Natural killer cell (primary cell): ENCODE measurements around the gene FLT1. TPM values are rescaled to one million over a fixed set of nuclear protein-coding genes. Genes with fewer than 3 reads are reported as not detected.

Experiments used
- ATAC-seq, 3 donors: fragments of 150-1000 bp in 2 of 3; fragments of 200-7000 bp in 1 of 3; cut with Tn5 transposase; 1 replicate in 1 of 3; 2 replicates in 2 of 3; pipeline ENCODE4 v1.10.0; 2021; ENCODE audit warnings: mild to moderate bottlenecking in 2 of 3, moderate library complexity in 2 of 3
- DNase-seq, 2 donors: peaks; one replicate each; pipeline versions ENCODE4 v3.0.0 to v3.0.0-alpha.2; 2013 to 2021; ENCODE audit warnings: mixed read lengths in 1 of 2
- H3K27ac ChIP-seq: one replicate; pipeline ENCODE4 v1.5.1; 2013; ENCODE audit warnings: mild to moderate bottlenecking, low read length
- H3K27me3 ChIP-seq: one replicate; pipeline ENCODE4 v1.6.1; 2013; ENCODE audit warnings: low read length; ENCODE audit not compliant: control insufficient read depth, insufficient read depth
- H3K36me3 ChIP-seq: one replicate; pipeline ENCODE4 v1.6.1; 2013; ENCODE audit warnings: low read length; ENCODE audit not compliant: control insufficient read depth, insufficient read depth
- H3K4me1 ChIP-seq: one replicate; pipeline ENCODE4 v1.6.1; 2013; ENCODE audit warnings: low read length; ENCODE audit not compliant: control insufficient read depth, insufficient read depth
- H3K4me3 ChIP-seq: one replicate; pipeline ENCODE4 v1.5.1; 2013; ENCODE audit warnings: low read length
- H3K9me3 ChIP-seq: one replicate; pipeline ENCODE4 v1.6.1; 2013; ENCODE audit warnings: low read length; ENCODE audit not compliant: control insufficient read depth, insufficient read depth
- H3K27ac Mint-ChIP-seq, 2 donors: one replicate each; pipeline ENCODE4 v1.8.0; 2022; ENCODE audit warnings: mild to moderate bottlenecking in 2 of 2, mixed read lengths in 2 of 2, moderate library complexity in 1 of 2
- H3K27me3 Mint-ChIP-seq, 2 donors: one replicate each; pipeline ENCODE4 v1.8.0; 2022; ENCODE audit warnings: low read depth in 2 of 2, mixed read lengths in 2 of 2
- H3K36me3 Mint-ChIP-seq: one replicate; pipeline ENCODE4 v1.8.0; 2022; ENCODE audit warnings: mixed read lengths
- H3K4me1 Mint-ChIP-seq, 2 donors: one replicate each; pipeline ENCODE4 v1.8.0; 2022; ENCODE audit warnings: mixed read lengths in 2 of 2
- H3K4me3 Mint-ChIP-seq: one replicate; pipeline ENCODE4 v1.8.0; 2022; ENCODE audit warnings: mild to moderate bottlenecking, moderate library complexity, mixed read lengths
- H3K9me3 Mint-ChIP-seq, 2 donors: one replicate each; pipeline ENCODE4 v1.8.0; 2022; ENCODE audit warnings: mixed read lengths in 2 of 2
- WGBS: methylation state at CpG from one replicate; pipeline ENCODE4 v1.1.7; 2013; ENCODE audit warnings: missing lambda C conversion rate; ENCODE audit not compliant: insufficient coverage; 5-methylcytosine and 5-hydroxymethylcytosine counted together
- intact Hi-C: fragments of 100-400 bp; cut with micrococcal nuclease; formaldehyde crosslinking; loops from one replicate; pipeline ENCODE4 v1.14.2; 2022
- total RNA-seq, 4 donors: library from RNA; stranded (reverse); fragments of 120-200 nt in 1 of 4; gene quantifications; one replicate each; pipeline versions ENCODE4 v1.2.3 to v1.2.4, GENCODE V29; 2013 to 2022
- TF ChIP-seq, protein P1 (sequence below): fragments of 200-600 bp; IDR thresholded peaks from one replicate; pipeline ENCODE4 v1.8.0; 2022; ENCODE audit warnings: antibody characterized with exemption

FLT1 gene
- total RNA-seq, 3 donors from 2014 or later (not counting 1 experiment from before 2014, with no cell fraction given), result 0.05 to 0.43 (median 0.07) TPM

DNA sequence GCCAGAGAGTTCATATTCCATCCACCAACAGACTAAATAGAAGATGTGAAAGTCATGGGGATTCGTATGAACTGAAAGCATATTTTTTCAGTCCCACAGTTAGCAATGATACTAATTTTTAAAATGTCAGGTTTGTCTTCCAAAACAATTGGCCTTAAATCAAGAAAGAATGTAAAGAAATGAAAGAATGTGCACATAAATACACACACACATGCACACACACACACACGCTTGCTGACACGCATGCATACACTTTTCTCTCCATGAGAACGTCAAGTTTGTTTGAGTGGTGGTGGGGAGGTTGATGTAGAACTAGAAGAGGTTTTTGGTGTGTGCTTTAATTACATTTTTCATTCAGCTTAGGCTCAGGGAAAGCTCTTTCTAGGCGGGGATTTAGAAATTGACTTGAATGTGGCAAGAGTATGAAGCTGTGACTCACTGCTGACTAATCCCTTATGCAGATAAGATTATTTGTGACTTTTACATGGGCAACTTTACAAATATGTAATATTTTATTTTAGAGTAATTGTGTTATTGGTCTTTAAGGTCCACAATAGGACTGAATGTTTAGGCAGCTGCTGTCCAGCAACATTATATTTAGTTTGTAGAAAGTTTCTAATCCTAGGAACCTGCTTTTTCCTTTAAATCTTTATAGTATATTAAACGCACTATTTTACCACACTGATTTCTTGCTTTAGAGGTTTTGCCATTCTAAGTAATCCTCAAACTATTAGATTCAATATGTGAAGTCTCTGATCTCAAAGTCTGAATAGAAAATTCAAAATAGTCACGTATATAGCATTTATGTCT, 18.8 kb downstream of the FLT1 start:
- 80% methylated on average over 5 of the region's 7 CpGs for WGBS

DNA sequence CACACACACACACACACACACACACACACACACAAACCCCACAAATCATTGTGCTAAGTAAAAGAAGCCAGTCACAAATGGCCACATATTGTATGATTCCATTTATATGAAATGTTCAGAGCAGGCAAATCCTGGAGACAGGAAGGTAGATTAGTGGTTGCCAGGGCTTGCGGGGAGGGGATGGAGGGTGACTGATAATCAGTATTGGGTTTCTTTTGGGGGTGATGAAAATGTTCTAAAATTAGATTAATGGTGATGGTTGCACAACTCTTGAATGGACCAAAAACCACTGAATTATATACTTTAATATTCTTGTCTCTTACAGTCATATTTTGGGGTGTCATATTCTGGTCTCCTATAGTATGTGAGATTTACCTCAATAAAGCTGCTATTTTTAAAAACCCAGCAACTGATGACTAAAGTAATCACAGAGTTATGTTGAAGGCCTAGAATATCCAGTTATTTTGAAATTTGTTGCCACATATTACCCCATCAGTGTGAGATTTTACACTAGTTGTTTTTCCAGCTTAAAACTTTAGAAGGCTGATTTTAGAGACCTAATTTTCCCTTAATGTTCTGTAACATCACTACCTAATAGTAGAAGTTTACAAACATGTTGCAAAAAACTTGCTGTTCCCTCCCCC, 20.3 kb downstream of the FLT1 start:
- no peak overlapping the region for H3K27ac Mint-ChIP-seq
- Histone ChIP-seq H3K27me3 (peaks cover 4% of the 10 kb centered on the region), H3K9me3 (no peaks in the 10 kb centered on the region), H3K4me1 (no peaks in the 10 kb centered on the region), H3K4me3 (no peak overlapping the region), H3K36me3 (no peaks in the 10 kb centered on the region), H3K27ac (no peak overlapping the region)
- intact Hi-C loops, result no loop called here
- DNase-seq (no peak), ATAC-seq (no peak)
- TF ChIP-seq, protein P1, sequence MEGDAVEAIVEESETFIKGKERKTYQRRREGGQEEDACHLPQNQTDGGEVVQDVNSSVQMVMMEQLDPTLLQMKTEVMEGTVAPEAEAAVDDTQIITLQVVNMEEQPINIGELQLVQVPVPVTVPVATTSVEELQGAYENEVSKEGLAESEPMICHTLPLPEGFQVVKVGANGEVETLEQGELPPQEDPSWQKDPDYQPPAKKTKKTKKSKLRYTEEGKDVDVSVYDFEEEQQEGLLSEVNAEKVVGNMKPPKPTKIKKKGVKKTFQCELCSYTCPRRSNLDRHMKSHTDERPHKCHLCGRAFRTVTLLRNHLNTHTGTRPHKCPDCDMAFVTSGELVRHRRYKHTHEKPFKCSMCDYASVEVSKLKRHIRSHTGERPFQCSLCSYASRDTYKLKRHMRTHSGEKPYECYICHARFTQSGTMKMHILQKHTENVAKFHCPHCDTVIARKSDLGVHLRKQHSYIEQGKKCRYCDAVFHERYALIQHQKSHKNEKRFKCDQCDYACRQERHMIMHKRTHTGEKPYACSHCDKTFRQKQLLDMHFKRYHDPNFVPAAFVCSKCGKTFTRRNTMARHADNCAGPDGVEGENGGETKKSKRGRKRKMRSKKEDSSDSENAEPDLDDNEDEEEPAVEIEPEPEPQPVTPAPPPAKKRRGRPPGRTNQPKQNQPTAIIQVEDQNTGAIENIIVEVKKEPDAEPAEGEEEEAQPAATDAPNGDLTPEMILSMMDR, result no peak
- H3K36me3 Mint-ChIP-seq, result no peaks in the 10 kb centered on the region
- no peaks in the 10 kb centered on the region for H3K9me3 Mint-ChIP-seq
- WGBS, result 89% methylated on average over 1 of the region's 1 CpG
- peaks cover 8 to 20% of the 10 kb centered on the region in 2 donors for H3K27me3 Mint-ChIP-seq
- H3K4me1 Mint-ChIP-seq, result no peaks in the 10 kb centered on the region
- no peak overlapping the region for H3K4me3 Mint-ChIP-seq

More for the DNA sequence above, 18.8 kb downstream of the FLT1 start:
- Mint-ChIP-seq H3K4me1 (no peaks in the 10 kb centered on the region), H3K9me3 (no peaks in the 10 kb centered on the region), H3K4me3 (no peak overlapping the region), H3K27me3 (peaks cover 14 to 34% of the 10 kb centered on the region in 2 donors), H3K36me3 (no peaks in the 10 kb centered on the region), H3K27ac (no peak overlapping the region)
- no peak overlapping the region for H3K27ac ChIP-seq
- H3K36me3 ChIP-seq, result no peaks in the 10 kb centered on the region
- no peaks in the 10 kb centered on the region for H3K4me1 ChIP-seq
- no peak for ATAC-seq
- H3K4me3 ChIP-seq, result no peak overlapping the region
- TF ChIP-seq, protein P1, result no peak
- no peaks in the 10 kb centered on the region for H3K9me3 ChIP-seq
- intact Hi-C loops, result no loop called here
- DNase-seq, result no peak
- peaks cover 4% of the 10 kb centered on the region for H3K27me3 ChIP-seq

DNA sequence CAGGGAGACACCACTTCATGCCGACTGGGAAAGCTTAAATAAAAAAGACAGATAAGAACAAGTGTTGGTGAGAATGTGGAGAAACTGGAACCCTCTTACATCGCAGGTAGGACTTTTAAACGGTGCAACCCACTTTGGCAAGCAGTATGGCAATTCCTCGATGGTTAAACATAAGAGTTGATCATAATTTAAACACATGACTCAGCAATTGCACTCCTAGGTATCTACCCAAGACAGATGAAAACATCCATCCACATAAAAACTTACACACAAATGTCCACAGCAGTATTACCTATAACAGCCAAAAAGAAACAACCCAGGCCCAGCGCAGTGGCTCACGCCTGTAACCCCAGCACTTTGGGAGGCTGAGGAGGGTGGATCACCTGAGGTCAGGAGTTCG, 21.9 kb downstream of the FLT1 start:
- Mint-ChIP-seq H3K4me3 (no peak overlapping the region), H3K4me1 (no peaks in the 10 kb centered on the region), H3K36me3 (no peaks in the 10 kb centered on the region), H3K27ac (no peak overlapping the region), H3K9me3 (no peaks in the 10 kb centered on the region), H3K27me3 (peaks cover 8 to 13% of the 10 kb centered on the region in 2 donors)
- WGBS, result 91% methylated on average over 4 of the region's 7 CpGs
- ATAC-seq, result no peak
- TF ChIP-seq, protein P1, result no peak
- H3K4me3 ChIP-seq, result no peak overlapping the region
- intact Hi-C loops, result no loop called here
- H3K27me3 ChIP-seq, result peaks cover 2% of the 10 kb centered on the region
- no peak overlapping the region for H3K27ac ChIP-seq
- H3K36me3 ChIP-seq, result no peaks in the 10 kb centered on the region
- DNase-seq, result no peak
- no peaks in the 10 kb centered on the region for H3K9me3 ChIP-seq
- H3K4me1 ChIP-seq, result no peaks in the 10 kb centered on the region
